ENCODE results near the gene COL23A1. TPM values are rescaled to one million over a fixed set of nuclear protein-coding genes. Genes with fewer than 3 reads are reported as not detected.
"Not testable (repeated sequence)": the region's sequence is repeated elsewhere in the genome, so short reads cannot be mapped to it uniquely, and the experiment has no call there.

Gene COL23A1
- polyA plus RNA-seq, 5 donors = 4.8 to 9.4 (median 8.2) TPM

GRCh38 chr5:178199581-178200434 lies 390.4 kb downstream of the COL23A1 start:
- DNase-seq = no peak

GRCh38 chr5:178198706-178199105 lies 391.5 kb downstream of the COL23A1 start:
- no peak for DNase-seq

- not testable (repeated sequence) for DNase-seq
These were observed 392.0 kb downstream of the COL23A1 start for GRCh38 chr5:178198151-178198550.

DNA sequence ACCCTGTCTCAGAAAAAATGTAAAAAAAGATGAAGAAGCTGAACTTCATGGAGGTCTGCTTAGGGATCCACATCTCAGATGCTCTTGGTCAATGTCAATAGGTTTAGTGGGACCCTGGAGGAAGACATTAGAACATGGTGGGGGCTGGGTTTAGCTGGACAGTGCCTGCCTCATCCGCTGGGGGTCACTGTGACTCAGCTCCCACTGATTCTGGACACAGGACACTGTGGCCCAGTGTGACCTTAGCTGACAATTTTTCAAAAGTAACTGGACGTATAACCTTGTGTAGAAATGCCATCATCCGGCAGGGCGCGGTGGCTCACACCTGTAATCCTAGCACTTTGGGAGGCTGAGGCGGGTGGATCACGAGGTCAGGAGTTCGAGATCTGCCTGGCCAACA lies 393.2 kb downstream of the COL23A1 start:
- DNase-seq = no peak

DNA sequence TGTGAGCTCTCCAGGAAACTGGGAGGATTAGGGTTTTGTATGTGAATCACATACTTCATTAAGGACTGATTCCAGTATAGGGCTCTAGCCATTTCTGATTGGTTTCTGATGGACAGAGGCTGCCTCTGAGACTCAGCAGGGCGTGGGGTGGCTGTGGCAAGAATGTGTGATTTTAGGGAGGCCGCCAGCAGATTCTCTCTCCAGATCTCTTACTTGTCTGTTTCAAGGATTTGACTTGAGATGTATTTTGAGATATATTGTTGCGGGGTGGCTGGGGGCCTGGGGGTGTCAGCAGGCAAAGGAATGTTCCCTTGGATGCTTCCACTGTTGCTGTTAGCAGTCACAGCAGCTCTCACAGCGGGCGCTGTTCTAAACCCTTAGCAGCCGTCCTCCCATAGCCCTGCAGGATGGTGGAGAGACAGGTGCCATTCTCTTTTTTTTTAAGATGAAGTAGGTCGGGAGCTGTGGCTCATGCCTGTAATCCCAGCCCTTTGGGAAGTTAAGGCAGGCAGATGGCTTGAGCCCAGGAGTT lies 393.8 kb downstream of the COL23A1 start:
- no peak for DNase-seq

DNA sequence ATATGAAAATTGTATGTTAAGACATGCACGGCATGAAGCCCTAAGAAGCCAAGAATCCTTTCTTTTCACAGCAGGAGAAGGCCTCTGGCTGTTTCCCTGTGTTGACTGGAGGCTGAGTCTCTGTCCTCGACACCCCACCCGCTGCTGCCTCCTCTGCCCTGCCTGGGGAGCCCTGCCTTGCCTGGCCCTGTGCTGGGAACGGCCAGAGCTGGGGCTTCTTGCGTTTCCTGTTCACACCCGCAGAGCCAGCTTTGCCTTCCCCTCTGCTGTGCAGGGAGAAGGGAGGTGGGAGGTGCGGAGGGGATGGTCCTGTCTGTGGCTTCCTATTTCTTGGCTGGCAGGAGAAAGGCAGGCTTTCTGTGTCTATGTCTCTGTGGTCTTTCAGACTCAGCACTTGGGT lies 396.2 kb downstream of the COL23A1 start:
- no peak for DNase-seq

DNA sequence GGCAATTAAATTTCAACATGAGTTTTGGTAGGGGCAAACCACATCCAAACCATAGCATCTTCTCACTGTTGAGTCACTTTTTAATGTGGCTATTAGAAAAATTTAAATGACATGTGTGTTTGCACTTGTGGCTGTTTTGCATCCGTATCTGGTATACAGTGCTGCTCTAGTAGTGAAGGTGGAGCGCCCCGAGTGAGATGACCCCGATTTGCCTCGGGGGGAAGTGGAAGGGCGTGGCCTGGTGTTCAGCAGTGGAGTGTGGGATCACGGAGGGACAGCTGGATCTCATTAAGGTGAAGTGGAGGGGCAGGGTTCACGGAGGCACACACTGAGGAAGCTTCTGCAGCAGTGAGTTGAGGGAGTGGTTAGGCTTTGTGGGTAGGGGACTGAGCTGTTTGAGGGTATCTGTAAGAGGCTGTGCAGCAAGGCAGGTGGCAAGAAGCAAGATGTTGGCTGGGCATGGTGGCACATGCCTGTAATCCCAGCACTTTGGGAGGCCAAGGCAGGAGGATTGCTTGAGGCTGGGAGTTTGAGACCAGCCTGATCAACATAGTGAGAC lies 396.9 kb downstream of the COL23A1 start:
- no peak for DNase-seq

GRCh38 chr5:178192787-178193186 lies 397.4 kb downstream of the COL23A1 start:
- no peak for DNase-seq

DNA sequence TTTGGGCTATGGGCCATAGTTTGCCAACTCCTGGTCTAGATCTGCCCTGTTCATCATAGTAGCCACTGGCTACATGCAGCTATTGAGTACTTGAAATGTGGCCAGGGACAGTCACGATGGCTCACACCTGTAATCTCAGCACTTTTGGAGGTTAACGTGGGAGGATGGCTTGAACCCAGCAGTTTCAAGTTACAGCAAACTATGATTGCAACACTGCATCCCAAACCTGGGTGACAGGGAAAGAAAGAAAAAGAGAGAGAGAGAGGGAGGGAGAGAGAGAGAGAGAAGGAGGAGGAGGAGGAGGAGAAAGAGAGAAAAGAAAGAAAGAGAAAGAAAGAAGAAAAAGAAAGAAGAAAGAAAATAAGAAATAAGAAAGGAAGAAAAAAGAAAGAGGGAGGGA lies 397.9 kb downstream of the COL23A1 start:
- DNase-seq = no peak

GRCh38 chr5:178191661-178192060 lies 398.5 kb downstream of the COL23A1 start:
- no peak for DNase-seq

- DNase-seq = no peak
These were observed 400.8 kb downstream of the COL23A1 start for GRCh38 chr5:178189433-178189832.

Other genes with a start within 250 kb of the COL23A1 start
- 100 to 1,000 TPM in 1 of 5 donors, 10 to 100 TPM in 4; 52.7 to 103 (median 86.7) TPM for gene CLK4, start 36.7 kb upstream of the COL23A1 start, polyA plus RNA-seq (ENCODE audit: insufficient read depth in 1 of 5, insufficient read length in 5 of 5, low replicate concordance in 1 of 5)
- gene ZNF354A, start 140.3 kb upstream of the COL23A1 start, polyA plus RNA-seq (ENCODE audit: insufficient read depth in 1 of 5, insufficient read length in 5 of 5, low replicate concordance in 1 of 5) = 10 to 100 TPM; 16.7 to 25.3 (median 17.5) TPM